C4-2B (cell line): ENCODE data around the gene CYP2S1.

Source experiments
- H3K27ac ChIP-seq: fragments of 450-650 bp; 2 replicates; pipeline ENCODE4 v1.5.1; 2017
- CTCF ChIP-seq: fragments of 450-650 bp; conservative IDR thresholded peaks from 2 replicates; pipeline ENCODE4 v1.5.1; 2017; ENCODE audit warnings: mild to moderate bottlenecking
- ZFX ChIP-seq: fragments of 450-650 bp; IDR thresholded peaks from 2 replicates; pipeline ENCODE4 v1.6.1; 2017

CYP2S1 gene

GRCh38 chr19:41238244-41238643, 45.2 kb downstream of the CYP2S1 start:
- no peak overlapping the region for H3K27ac ChIP-seq
- TF ChIP-seq ZFX (no peak), CTCF (no peak)

DNA sequence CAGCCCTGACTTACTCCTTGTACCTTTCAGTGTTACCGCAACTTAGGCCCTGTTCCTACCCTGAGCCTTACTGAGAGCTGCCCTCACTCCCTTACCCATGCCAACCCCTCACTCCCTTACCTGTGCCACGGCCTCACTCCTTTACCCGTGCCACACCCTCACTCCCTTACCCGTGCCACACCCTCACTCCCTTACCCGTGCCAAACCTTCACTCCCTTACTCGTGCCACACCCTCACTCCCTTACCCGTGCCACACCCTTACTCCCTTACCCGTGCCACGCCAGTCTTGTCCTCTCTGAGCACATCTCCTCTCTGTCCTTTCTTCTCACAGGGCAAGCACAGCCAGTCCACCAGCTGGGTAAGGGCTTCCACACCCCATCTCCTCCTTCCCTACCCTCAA, 46.3 kb downstream of the CYP2S1 start:
- TF ChIP-seq CTCF: no peak
- no peak for TF ChIP-seq ZFX
- no peak overlapping the region for H3K27ac ChIP-seq

- no peak for TF ChIP-seq ZFX
- TF ChIP-seq CTCF: no peak
- H3K27ac ChIP-seq: no peak overlapping the region
These were observed 47.0 kb downstream of the CYP2S1 start for GRCh38 chr19:41239961-41240574.

DNA sequence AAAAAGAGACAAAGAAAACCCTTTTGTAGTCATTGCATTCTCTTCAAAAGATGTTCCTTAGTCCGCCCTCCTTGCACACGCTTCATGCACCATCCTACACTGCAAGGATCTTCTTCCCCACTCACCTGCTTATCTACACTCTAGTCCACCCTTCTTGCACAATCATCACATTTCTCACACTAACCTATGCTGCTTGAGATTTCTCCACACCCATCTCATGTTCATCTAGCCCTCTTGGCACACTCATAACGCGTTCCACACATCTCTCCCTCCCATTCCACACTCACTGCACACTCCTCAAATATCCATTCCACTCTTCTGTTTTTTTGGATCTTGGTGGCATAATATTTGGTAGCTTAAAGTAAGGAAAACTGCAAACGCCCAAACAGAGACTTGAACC, 48.8 kb downstream of the CYP2S1 start:
- TF ChIP-seq ZFX (no peak), CTCF (no peak)

DNA sequence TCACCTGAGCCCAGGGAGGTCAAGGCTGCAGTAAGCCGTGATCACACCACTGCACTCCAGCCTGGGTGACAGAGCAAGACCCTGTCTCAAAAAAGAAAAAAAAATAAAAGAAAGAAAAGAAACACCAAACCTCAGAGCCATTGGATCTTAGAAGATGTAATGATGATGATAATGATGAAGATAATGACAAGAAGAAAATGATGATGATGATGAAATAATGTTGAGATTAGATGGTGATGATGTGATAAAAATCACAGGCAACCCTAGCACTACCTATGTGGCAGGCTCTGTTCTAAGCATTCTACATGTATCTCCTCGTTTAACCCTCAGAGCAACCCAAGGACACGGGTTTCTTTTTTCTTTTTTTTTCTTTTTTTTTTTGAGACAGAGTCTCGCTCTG, 51.1 kb downstream of the CYP2S1 start:
- H3K27ac ChIP-seq: no peak overlapping the region
- TF ChIP-seq CTCF: no peak
- TF ChIP-seq ZFX: no peak

More for the DNA sequence above, 48.8 kb downstream of the CYP2S1 start:
- H3K27ac ChIP-seq: no peak overlapping the region

DNA sequence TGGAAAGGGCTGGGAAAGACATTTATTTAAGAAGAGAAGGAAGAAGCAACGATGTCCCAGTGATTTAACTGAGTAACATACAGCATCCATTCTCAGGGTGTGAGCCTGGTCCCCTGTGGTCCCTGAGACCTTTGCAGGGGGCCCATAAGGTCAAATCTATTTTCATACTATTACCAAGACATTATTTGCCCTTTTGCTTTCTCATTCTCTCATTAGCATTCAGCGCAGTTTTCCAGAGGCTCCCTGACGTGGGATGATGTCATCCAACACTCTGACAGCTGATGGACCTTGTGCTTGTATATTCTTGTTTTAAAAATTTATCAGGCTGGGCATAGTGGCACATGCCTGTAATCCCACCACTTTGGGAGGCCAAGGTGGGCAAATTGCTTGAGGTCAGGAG, 52.8 kb downstream of the CYP2S1 start:
- TF ChIP-seq CTCF (no peak), ZFX (no peak)
- no peak overlapping the region for H3K27ac ChIP-seq

DNA sequence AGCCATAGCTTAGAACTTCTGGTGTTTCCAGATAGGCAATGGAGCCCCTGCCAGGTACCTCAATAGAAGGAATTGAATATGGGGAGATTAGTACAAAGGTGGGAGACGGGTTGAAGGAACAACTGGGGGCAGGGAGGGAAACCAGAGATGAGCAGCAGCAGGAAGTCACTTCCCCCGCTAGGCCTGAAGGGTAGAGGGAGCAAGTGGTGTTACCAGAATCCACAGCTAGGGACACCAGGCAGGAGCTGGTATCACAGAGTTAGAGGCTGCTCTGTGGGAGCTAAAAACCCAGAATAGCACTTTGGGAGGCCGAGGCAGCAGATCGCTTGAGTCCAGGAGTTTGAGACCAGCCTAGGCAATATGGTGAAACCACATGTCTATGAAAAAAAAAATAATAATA, 55.9 kb downstream of the CYP2S1 start:
- TF ChIP-seq CTCF: no peak
- TF ChIP-seq ZFX: no peak
- H3K27ac ChIP-seq: no peak overlapping the region
